ENCODE measurements around the gene TSPAN12. TPM values are rescaled to one million over a fixed set of nuclear protein-coding genes. Genes with fewer than 3 reads are reported as not detected.

The TSPAN12 gene
- total RNA-seq, 1 donor from 2014 or later, result 25.3 TPM

GRCh38 chr7:120874722-120875121 lies 16.8 kb upstream of the TSPAN12 start:
- no peak for TF ChIP-seq CTCF (IDR thresholded peaks at IDR 0.05; ENCODE audit: unreplicated experiment)
- Mint-ChIP-seq H3K4me1 (ENCODE audit: low read depth) (peaks cover 21% of the 10 kb centered on the region), H3K4me3 (ENCODE audit: low read depth) (no peak overlapping the region), H3K27me3 (no peaks in the 10 kb centered on the region), H3K27ac (no peak overlapping the region), H3K9me3 (ENCODE audit: low read depth) (no peaks in the 10 kb centered on the region), H3K36me3 (ENCODE audit: insufficient read depth) (no peaks in the 10 kb centered on the region)
- DNase-seq (ENCODE audit: low spot score, unreplicated experiment), result no peak

GRCh38 chr7:120874016-120874415 lies 16.1 kb upstream of the TSPAN12 start:
- Mint-ChIP-seq H3K27me3 (no peaks in the 10 kb centered on the region), H3K9me3 (ENCODE audit: low read depth) (no peaks in the 10 kb centered on the region), H3K4me3 (ENCODE audit: low read depth) (no peak overlapping the region), H3K4me1 (ENCODE audit: low read depth) (peaks cover 21% of the 10 kb centered on the region), H3K36me3 (ENCODE audit: insufficient read depth) (no peaks in the 10 kb centered on the region), H3K27ac (no peak overlapping the region)
- no peak for DNase-seq (ENCODE audit: low spot score, unreplicated experiment)
- no peak for TF ChIP-seq CTCF (IDR thresholded peaks at IDR 0.05; ENCODE audit: unreplicated experiment)

- H3K27ac Mint-ChIP-seq, result no peak overlapping the region
- H3K9me3 Mint-ChIP-seq (ENCODE audit: low read depth), result no peaks in the 10 kb centered on the region
- DNase-seq (ENCODE audit: low spot score, unreplicated experiment), result no peak
- no peaks in the 10 kb centered on the region for H3K36me3 Mint-ChIP-seq (ENCODE audit: insufficient read depth)
- no peak for TF ChIP-seq CTCF (IDR thresholded peaks at IDR 0.05; ENCODE audit: unreplicated experiment)
- no peak overlapping the region for H3K4me3 Mint-ChIP-seq (ENCODE audit: low read depth)
- H3K4me1 Mint-ChIP-seq (ENCODE audit: low read depth), result peaks cover 21% of the 10 kb centered on the region
- no peaks in the 10 kb centered on the region for H3K27me3 Mint-ChIP-seq
These were observed 15.5 kb upstream of the TSPAN12 start for GRCh38 chr7:120873401-120873800.

DNA sequence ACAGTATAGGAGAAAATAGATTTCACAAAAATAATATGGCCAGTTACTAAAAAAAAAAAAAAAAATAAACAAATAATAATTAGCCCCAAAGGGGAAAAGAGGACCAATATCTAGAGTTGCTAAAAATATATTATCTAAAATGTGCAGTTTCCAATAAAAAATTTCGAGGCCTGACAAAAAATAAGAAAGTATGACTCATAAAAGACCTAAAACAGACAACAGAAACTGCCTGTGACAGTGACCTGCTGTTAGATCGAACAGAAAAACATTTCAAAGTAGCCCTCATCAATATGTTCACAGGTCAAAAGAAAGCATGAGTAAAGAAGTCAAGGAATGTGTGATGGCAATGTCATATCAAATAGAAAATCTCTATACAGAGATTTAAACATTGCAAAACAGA lies 11.8 kb upstream of the TSPAN12 start:
- no peaks in the 10 kb centered on the region for H3K36me3 Mint-ChIP-seq (ENCODE audit: insufficient read depth)
- H3K4me1 Mint-ChIP-seq (ENCODE audit: low read depth), result peaks cover 1% of the 10 kb centered on the region
- H3K27me3 Mint-ChIP-seq, result no peaks in the 10 kb centered on the region
- no peak for DNase-seq (ENCODE audit: low spot score, unreplicated experiment)
- H3K4me3 Mint-ChIP-seq (ENCODE audit: low read depth), result no peak overlapping the region
- TF ChIP-seq CTCF (IDR thresholded peaks at IDR 0.05; ENCODE audit: unreplicated experiment), result no peak
- no peaks in the 10 kb centered on the region for H3K9me3 Mint-ChIP-seq (ENCODE audit: low read depth)
- H3K27ac Mint-ChIP-seq, result no peak overlapping the region

- DNase-seq (ENCODE audit: low spot score, unreplicated experiment), result no peak
These were observed 10.0 kb upstream of the TSPAN12 start for GRCh38 chr7:120867932-120868331.

More at GRCh38 chr7:120867932-120868331, 10.0 kb upstream of the TSPAN12 start:
- no peak overlapping the region for H3K27ac Mint-ChIP-seq
- no peaks in the 10 kb centered on the region for H3K27me3 Mint-ChIP-seq
- no peak for TF ChIP-seq CTCF (IDR thresholded peaks at IDR 0.05; ENCODE audit: unreplicated experiment)
- H3K36me3 Mint-ChIP-seq (ENCODE audit: insufficient read depth), result no peaks in the 10 kb centered on the region
- no peaks in the 10 kb centered on the region for H3K4me1 Mint-ChIP-seq (ENCODE audit: low read depth)
- no peaks in the 10 kb centered on the region for H3K9me3 Mint-ChIP-seq (ENCODE audit: low read depth)
- no peak overlapping the region for H3K4me3 Mint-ChIP-seq (ENCODE audit: low read depth)
